GM23338 (cell line): ENCODE measurements around the gene GMPR. TPM values are rescaled to one million over a fixed set of nuclear protein-coding genes. Genes with fewer than 3 reads are reported as not detected.

ENCODE experiments used
- ATAC-seq: fragments of 200-7000 bp; cut with Tn5 transposase; 3 replicates; pipeline ENCODE4 v1.9.1; 2020
- DNase-seq: peaks from one replicate; pipeline ENCODE4 v3.0.0-alpha.2; 2015; ENCODE audit warnings: low spot score
- H2AFZ ChIP-seq: fragments of 200-600 bp; sonication (generic); 2 replicates; pipeline ENCODE4 v1.8.0; 2016; ENCODE audit warnings: antibody characterized with exemption, mild to moderate bottlenecking, moderate library complexity
- H3F3A ChIP-seq: fragments of 200-600 bp; sonication (generic); replicated peaks from 2 replicates; pipeline ENCODE4 v1.8.0; 2017; ENCODE audit warnings: antibody characterized with exemption, mixed run types, low read depth
- H3K27ac ChIP-seq: fragments of 200-600 bp; sonication (generic); 2 replicates; pipeline ENCODE4 v1.6.1; 2016; ENCODE audit warnings: low read depth
- H3K27me3 ChIP-seq: fragments of 200-600 bp; sonication (generic); 2 replicates; pipeline ENCODE4 v1.8.0; 2016; ENCODE audit warnings: mild to moderate bottlenecking, mixed run types, moderate library complexity; ENCODE audit not compliant: insufficient read depth
- H3K36me3 ChIP-seq: fragments of 200-600 bp; sonication (generic); 2 replicates; pipeline ENCODE4 v1.8.0; 2016; ENCODE audit warnings: mild to moderate bottlenecking; ENCODE audit not compliant: insufficient read depth
- H3K4me1 ChIP-seq: fragments of 200-600 bp; sonication (generic); 2 replicates; pipeline ENCODE4 v1.8.0; 2016; ENCODE audit warnings: mild to moderate bottlenecking, moderate library complexity; ENCODE audit not compliant: insufficient read depth
- H3K4me2 ChIP-seq: fragments of 200-600 bp; sonication (generic); 2 replicates; pipeline ENCODE4 v1.7.1; 2017; ENCODE audit warnings: mixed run types
- H3K4me3 ChIP-seq: fragments of 200-600 bp; sonication (generic); 2 replicates; pipeline ENCODE4 v1.6.1; 2016; ENCODE audit warnings: mixed run types
- H3K79me2 ChIP-seq: fragments of 200-600 bp; sonication (generic); replicated peaks from 2 replicates; pipeline ENCODE4 v1.8.0; 2017; ENCODE audit warnings: mild to moderate bottlenecking; ENCODE audit not compliant: insufficient read depth
- H3K9me2 ChIP-seq: fragments of 200-600 bp; sonication (generic); 2 replicates; pipeline ENCODE4 v1.8.0; 2017; ENCODE audit not compliant: insufficient read depth
- H4K20me1 ChIP-seq: fragments of 200-600 bp; sonication (generic); replicated peaks from 2 replicates; pipeline ENCODE4 v1.8.0; 2017; ENCODE audit warnings: mild to moderate bottlenecking; ENCODE audit not compliant: insufficient read depth
- H3K27ac Mint-ChIP-seq: 2 replicates; pipeline ENCODE4 v1.8.0; 2020; ENCODE audit warnings: inconsistent platforms, mild to moderate bottlenecking, moderate library complexity, mixed read lengths
- H3K27me3 Mint-ChIP-seq: 3 replicates; pipeline ENCODE4 v1.8.0; 2022; ENCODE audit warnings: low read depth, mild to moderate bottlenecking, moderate library complexity, mixed read lengths, inconsistent platforms; ENCODE audit not compliant: insufficient read depth, poor library complexity
- H3K36me3 Mint-ChIP-seq: 3 replicates; pipeline ENCODE4 v1.8.0; 2021; ENCODE audit warnings: low read depth, mild to moderate bottlenecking, inconsistent platforms, moderate library complexity, mixed read lengths
- H3K4me1 Mint-ChIP-seq: 3 replicates; pipeline ENCODE4 v1.8.0; 2020; ENCODE audit warnings: mild to moderate bottlenecking, inconsistent platforms, mixed read lengths
- H3K4me3 Mint-ChIP-seq: 3 replicates; pipeline ENCODE4 v1.8.0; 2021; ENCODE audit warnings: moderate library complexity, mild to moderate bottlenecking, inconsistent platforms, mixed read lengths
- H3K9me3 Mint-ChIP-seq: 3 replicates; pipeline ENCODE4 v1.8.0; 2020; ENCODE audit warnings: moderate library complexity, mild to moderate bottlenecking, inconsistent platforms, mixed read lengths
- CREB1 ChIP-seq: fragments of 250-450 bp; sonication (Bioruptor Pico); IDR thresholded peaks from 2 replicates; pipeline ENCODE4 v1.5.0; 2020; ENCODE audit warnings: low read depth, mild to moderate bottlenecking, moderate library complexity
- EZH2 ChIP-seq: fragments of 200-600 bp; sonication (generic); IDR thresholded peaks from one replicate; pipeline ENCODE4 v1.8.0; 2017; ENCODE audit warnings: antibody characterized with exemption, mild to moderate bottlenecking, low read depth; ENCODE audit not compliant: unreplicated experiment
- EZH2phosphoT487 ChIP-seq: fragments of 200-600 bp; sonication (generic); IDR thresholded peaks from one replicate; pipeline ENCODE4 v1.8.1; 2018; ENCODE audit warnings: antibody characterized with exemption; ENCODE audit not compliant: unreplicated experiment
- JUNB ChIP-seq: IDR thresholded peaks from one replicate; pipeline ENCODE4 v1.6.1; 2016; ENCODE audit warnings: antibody characterized with exemption; ENCODE audit not compliant: unreplicated experiment
- polyA plus RNA-seq: library from polyadenylated mRNA; unstranded; fragments of >200 nt; fragmentation: Nextera tagmentation; extraction: Ambion mirVana; gene quantifications from 2 replicates; pipeline ENCODE4 v1.2.1, GENCODE V29; 2016
- total RNA-seq: library from RNA; depleted of rRNA; stranded (reverse); fragments of >200 nt; shearing (Covaris generic); gene quantifications from 2 replicates; pipeline ENCODE4 v1.2.3, GENCODE V29; 2014
- TF ChIP-seq, protein P1 (sequence below), 2 experiments: fragments of 200-600 bp in 1 of 2; sonication (generic) in 1 of 2; conservative IDR thresholded peaks; 2 replicates each; pipeline versions ENCODE4 v1.5.1 to v1.6.1; 2016 to 2017; ENCODE audit warnings: antibody characterized with exemption in 2 of 2, low read depth in 2 of 2, mild to moderate bottlenecking in 2 of 2, moderate library complexity in 1 of 2
- TF ChIP-seq, protein P2 (sequence below): fragments of 250-450 bp; sonication (Bioruptor Pico); IDR thresholded peaks from 2 replicates; pipeline ENCODE4 v1.5.0; 2020; ENCODE audit warnings: mild to moderate bottlenecking, moderate library complexity

GMPR gene
- total and polyA plus RNA-seq, 2 experiments from 2014 or later, result 0.23 to 0.35 TPM

DNA sequence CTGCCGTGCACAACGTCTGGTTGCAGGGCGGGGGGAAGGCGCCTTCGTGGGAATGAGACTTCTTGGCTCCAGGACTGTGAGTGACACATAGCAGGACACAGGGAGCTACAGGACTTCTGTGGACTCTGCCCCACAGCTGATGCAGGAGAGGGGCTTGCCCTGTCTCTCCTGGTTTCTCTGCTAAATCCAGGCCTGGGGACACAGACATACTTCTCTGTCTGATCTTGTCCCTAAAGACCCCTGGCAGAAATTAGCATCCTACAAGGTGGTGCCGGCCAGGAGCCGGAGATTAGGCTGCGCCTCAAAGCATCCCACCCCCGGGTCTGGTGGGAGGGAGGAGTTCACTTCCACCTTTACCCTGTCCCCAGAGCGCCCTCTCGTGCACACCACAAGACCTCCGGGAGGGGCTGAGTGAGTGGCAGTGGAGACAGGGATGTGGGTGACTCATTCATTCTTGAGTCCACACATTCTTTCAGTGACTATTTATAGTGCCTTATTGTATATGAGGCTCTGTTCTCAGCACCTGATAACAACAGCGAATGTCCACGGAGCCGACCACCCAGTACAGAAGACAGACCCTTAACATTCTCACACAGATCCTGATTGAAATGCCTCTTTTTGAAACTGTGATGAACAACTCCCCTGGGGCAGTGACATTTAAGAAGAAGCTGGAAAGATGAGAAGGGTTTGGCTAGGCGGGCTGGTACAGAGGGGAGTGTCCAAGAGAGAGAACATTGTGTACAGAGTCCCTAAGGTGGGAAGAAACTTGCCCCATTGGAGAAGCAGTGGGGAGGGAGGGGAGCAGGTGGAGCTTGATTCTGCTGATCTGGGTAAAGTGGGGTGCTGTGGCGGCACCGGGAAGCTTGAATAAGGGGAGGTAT, 39.0 kb downstream of the GMPR start:
- Histone ChIP-seq H3K4me1 (0 out of 2 replicates have a peak, but pooled peaks cover 6% of the 10 kb centered on the region), H3K4me2 (no peak overlapping the region), H2AFZ (no peak overlapping the region), H3K4me3 (no peak overlapping the region), H3K79me2 (no peaks in the 10 kb centered on the region), H3K27ac (peak overlapping the region; percentile 23; the same call in 1 of the 2 replicates), H4K20me1 (no peaks in the 10 kb centered on the region), H3K36me3 (no peaks in the 10 kb centered on the region), H3F3A (no peaks in the 10 kb centered on the region), H3K9me2 (0 out of 2 replicates have a peak, but pooled peaks cover 6% of the 10 kb centered on the region), H3K27me3 (no peaks in the 10 kb centered on the region)
- Mint-ChIP-seq H3K9me3 (no peaks in the 10 kb centered on the region), H3K27ac (peak overlapping the region; percentile 21), H3K36me3 (no peaks in the 10 kb centered on the region), H3K4me3 (no peak overlapping the region), H3K27me3 (peaks cover 14% of the 10 kb centered on the region), H3K4me1 (peaks cover 8% of the 10 kb centered on the region)
- DNase-seq, result peak; percentile 87
- TF ChIP-seq CREB1, result 0 out of 2 replicates have a peak, but pooled peaks have one; percentile 5
- TF ChIP-seq, protein P1, sequence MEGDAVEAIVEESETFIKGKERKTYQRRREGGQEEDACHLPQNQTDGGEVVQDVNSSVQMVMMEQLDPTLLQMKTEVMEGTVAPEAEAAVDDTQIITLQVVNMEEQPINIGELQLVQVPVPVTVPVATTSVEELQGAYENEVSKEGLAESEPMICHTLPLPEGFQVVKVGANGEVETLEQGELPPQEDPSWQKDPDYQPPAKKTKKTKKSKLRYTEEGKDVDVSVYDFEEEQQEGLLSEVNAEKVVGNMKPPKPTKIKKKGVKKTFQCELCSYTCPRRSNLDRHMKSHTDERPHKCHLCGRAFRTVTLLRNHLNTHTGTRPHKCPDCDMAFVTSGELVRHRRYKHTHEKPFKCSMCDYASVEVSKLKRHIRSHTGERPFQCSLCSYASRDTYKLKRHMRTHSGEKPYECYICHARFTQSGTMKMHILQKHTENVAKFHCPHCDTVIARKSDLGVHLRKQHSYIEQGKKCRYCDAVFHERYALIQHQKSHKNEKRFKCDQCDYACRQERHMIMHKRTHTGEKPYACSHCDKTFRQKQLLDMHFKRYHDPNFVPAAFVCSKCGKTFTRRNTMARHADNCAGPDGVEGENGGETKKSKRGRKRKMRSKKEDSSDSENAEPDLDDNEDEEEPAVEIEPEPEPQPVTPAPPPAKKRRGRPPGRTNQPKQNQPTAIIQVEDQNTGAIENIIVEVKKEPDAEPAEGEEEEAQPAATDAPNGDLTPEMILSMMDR (conservative IDR thresholded peaks at IDR 0.05; ENCODE audit: low read depth in 2 of 2), result peak; percentile 56 to 88
- no peak for TF ChIP-seq JUNB
- peak; percentile 99 for ATAC-seq

DNA sequence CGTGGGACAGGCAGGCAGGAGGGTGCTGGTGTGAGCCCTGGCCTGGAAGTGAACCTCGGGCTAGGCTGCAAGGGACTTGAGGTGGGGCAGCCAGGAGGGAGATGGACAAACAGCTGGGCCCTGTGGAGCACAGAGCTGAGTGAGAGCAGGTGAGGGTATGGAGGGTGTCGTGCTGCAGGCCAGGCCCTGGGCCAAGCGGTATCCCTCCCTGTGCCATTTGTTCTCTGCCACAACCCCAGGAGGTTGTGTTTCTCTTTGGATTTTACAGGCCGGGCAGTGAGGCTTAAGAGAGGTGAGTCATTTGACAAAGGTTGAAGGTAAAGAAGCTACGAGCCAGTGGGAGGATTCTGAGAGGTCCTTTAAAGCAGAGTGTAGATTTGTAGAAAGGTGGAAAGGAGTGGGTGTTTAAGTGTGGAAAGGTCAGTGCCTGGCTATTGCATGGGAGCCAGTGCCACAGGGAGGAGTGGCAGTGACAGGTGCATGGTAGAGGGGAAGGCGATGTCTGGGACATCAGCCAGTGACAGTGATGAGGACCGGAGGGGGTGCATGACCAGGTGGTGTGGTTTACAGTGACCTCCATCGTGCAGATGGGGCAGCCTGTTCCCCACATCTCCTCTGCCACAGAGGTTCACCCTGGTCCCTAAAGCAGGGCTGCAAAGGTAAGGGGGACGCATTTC, 39.8 kb downstream of the GMPR start:
- Histone ChIP-seq H3K36me3 (no peaks in the 10 kb centered on the region), H3K4me2 (no peak overlapping the region), H3K4me1 (0 out of 2 replicates have a peak, but pooled peaks cover 6% of the 10 kb centered on the region), H2AFZ (no peak overlapping the region), H3K4me3 (no peak overlapping the region), H3K79me2 (no peaks in the 10 kb centered on the region), H3K27me3 (no peaks in the 10 kb centered on the region), H3K9me2 (0 out of 2 replicates have a peak, but pooled peaks cover 6% of the 10 kb centered on the region), H4K20me1 (no peaks in the 10 kb centered on the region), H3F3A (no peaks in the 10 kb centered on the region), H3K27ac (peak overlapping the region; percentile 23; the same call in 1 of the 2 replicates)
- no peak overlapping the region for H3K27ac Mint-ChIP-seq
- peaks cover 14% of the 10 kb centered on the region for H3K27me3 Mint-ChIP-seq
- peaks cover 8% of the 10 kb centered on the region for H3K4me1 Mint-ChIP-seq
- no peak overlapping the region for H3K4me3 Mint-ChIP-seq
- no peaks in the 10 kb centered on the region for H3K36me3 Mint-ChIP-seq
- no peak for DNase-seq
- no peaks in the 10 kb centered on the region for H3K9me3 Mint-ChIP-seq
- ATAC-seq, result peak; percentile 16
- TF ChIP-seq, protein P1 (conservative IDR thresholded peaks at IDR 0.05; ENCODE audit: low read depth in 2 of 2), result no peak
- TF ChIP-seq EZH2 (no peak), EZH2phosphoT487 (no peak)
- TF ChIP-seq, protein P2, sequence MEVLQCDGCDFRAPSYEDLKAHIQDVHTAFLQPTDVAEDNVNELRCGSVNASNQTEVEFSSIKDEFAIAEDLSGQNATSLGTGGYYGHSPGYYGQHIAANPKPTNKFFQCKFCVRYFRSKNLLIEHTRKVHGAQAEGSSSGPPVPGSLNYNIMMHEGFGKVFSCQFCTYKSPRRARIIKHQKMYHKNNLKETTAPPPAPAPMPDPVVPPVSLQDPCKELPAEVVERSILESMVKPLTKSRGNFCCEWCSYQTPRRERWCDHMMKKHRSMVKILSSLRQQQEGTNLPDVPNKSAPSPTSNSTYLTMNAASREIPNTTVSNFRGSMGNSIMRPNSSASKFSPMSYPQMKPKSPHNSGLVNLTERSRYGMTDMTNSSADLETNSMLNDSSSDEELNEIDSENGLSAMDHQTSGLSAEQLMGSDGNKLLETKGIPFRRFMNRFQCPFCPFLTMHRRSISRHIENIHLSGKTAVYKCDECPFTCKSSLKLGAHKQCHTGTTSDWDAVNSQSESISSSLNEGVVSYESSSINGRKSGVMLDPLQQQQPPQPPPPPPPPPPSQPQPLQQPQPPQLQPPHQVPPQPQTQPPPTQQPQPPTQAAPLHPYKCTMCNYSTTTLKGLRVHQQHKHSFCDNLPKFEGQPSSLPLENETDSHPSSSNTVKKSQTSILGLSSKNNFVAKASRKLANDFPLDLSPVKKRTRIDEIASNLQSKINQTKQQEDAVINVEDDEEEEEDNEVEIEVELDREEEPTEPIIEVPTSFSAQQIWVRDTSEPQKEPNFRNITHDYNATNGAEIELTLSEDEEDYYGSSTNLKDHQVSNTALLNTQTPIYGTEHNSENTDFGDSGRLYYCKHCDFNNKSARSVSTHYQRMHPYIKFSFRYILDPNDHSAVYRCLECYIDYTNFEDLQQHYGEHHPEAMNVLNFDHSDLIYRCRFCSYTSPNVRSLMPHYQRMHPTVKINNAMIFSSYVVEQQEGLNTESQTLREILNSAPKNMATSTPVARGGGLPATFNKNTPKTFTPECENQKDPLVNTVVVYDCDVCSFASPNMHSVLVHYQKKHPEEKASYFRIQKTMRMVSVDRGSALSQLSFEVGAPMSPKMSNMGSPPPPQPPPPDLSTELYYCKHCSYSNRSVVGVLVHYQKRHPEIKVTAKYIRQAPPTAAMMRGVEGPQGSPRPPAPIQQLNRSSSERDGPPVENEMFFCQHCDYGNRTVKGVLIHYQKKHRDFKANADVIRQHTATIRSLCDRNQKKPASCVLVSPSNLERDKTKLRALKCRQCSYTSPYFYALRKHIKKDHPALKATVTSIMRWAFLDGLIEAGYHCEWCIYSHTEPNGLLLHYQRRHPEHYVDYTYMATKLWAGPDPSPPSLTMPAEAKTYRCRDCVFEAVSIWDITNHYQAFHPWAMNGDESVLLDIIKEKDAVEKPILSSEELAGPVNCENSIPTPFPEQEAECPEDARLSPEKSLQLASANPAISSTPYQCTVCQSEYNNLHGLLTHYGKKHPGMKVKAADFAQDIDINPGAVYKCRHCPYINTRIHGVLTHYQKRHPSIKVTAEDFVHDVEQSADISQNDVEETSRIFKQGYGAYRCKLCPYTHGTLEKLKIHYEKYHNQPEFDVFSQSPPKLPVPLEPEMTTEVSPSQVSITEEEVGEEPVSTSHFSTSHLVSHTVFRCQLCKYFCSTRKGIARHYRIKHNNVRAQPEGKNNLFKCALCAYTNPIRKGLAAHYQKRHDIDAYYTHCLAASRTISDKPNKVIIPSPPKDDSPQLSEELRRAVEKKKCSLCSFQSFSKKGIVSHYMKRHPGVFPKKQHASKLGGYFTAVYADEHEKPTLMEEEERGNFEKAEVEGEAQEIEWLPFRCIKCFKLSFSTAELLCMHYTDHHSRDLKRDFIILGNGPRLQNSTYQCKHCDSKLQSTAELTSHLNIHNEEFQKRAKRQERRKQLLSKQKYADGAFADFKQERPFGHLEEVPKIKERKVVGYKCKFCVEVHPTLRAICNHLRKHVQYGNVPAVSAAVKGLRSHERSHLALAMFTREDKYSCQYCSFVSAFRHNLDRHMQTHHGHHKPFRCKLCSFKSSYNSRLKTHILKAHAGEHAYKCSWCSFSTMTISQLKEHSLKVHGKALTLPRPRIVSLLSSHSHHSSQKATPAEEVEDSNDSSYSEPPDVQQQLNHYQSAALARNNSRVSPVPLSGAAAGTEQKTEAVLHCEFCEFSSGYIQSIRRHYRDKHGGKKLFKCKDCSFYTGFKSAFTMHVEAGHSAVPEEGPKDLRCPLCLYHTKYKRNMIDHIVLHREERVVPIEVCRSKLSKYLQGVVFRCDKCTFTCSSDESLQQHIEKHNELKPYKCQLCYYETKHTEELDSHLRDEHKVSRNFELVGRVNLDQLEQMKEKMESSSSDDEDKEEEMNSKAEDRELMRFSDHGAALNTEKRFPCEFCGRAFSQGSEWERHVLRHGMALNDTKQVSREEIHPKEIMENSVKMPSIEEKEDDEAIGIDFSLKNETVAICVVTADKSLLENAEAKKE (CRISPR knock-in tag), result no peak
